Testis (tissue), 2 donors: ENCODE data around the gene STK17A.

Experiments
- CTCF ChIP-seq, 3 experiments: fragments of 450-650 bp in 2 of 3; fragments of 200-600 bp in 1 of 3; sonication (generic) in 1 of 3; IDR thresholded peaks; one replicate each; pipeline ENCODE4 v1.5.1; 2016 to 2019; ENCODE audit warnings: antibody characterized with exemption in 3 of 3, mild to moderate bottlenecking in 2 of 3, moderate library complexity in 1 of 3
- POLR2A ChIP-seq: fragments of 450-650 bp; IDR thresholded peaks from one replicate; pipeline ENCODE4 v1.6.1; 2017; ENCODE audit warnings: antibody characterized with exemption, mild to moderate bottlenecking, moderate library complexity

GRCh38 chr7:43628431-43628830 lies 45.5 kb downstream of the STK17A start:
- TF ChIP-seq CTCF (IDR thresholded peaks at IDR 0.05) (no peak), POLR2A (no peak)
